Gastrocnemius medialis (tissue), 4 donors: ENCODE data around the gene HCN1. TPM values are rescaled to one million over a fixed set of nuclear protein-coding genes. Genes with fewer than 3 reads are reported as not detected.
A peak's percentile ranks its signal among the peaks of the same experiment; 100 is the strongest.
"Not testable (repeated sequence)": the region's sequence is repeated elsewhere in the genome, so short reads cannot be mapped to it uniquely, and the experiment has no call there.

Experiments used
- ATAC-seq, 2 donors: fragments of 150-250 bp; one replicate each; pipeline ENCODE4 v1.9.1; 2016
- DNase-seq, 2 donors: peaks; one replicate each; pipeline ENCODE4 v3.0.0-alpha.2; 2019
- H3K27ac ChIP-seq, 4 donors: fragments of 200-600 bp; sonication (generic); 1 replicate in 1 of 4; 2 replicates in 3 of 4; pipeline ENCODE4 v1.5.1; 2016 to 2018; ENCODE audit warnings: mild to moderate bottlenecking in 2 of 4, moderate library complexity in 1 of 4
- H3K27me3 ChIP-seq, 3 donors: fragments of 200-600 bp; sonication (generic) in 2 of 3; 1 replicate in 1 of 3; 2 replicates in 2 of 3; pipeline versions ENCODE4 v1.5.1 to v1.6.0; 2016 to 2019; ENCODE audit warnings: mild to moderate bottlenecking in 1 of 3, moderate library complexity in 1 of 3
- H3K36me3 ChIP-seq, 2 donors: fragments of 200-600 bp; sonication (generic) in 1 of 2; one replicate each; pipeline ENCODE4 v1.5.1; 2017 to 2018
- H3K4me1 ChIP-seq, 2 donors: fragments of 200-600 bp; sonication (generic) in 1 of 2; one replicate each; pipeline ENCODE4 v1.5.1; 2016 to 2017; ENCODE audit warnings: mild to moderate bottlenecking in 2 of 2
- H3K4me3 ChIP-seq, 4 donors: fragments of 200-600 bp; sonication (generic) in 3 of 4; 1 replicate in 1 of 4; 2 replicates in 3 of 4; pipeline ENCODE4 v1.5.1; 2016 to 2019; ENCODE audit warnings: mild to moderate bottlenecking in 2 of 4
- H3K9me3 ChIP-seq, 3 donors: fragments of 200-600 bp; sonication (generic) in 2 of 3; 1 replicate in 1 of 3; 2 replicates in 2 of 3; pipeline ENCODE4 v1.5.1; 2016 to 2019
- POLR2A ChIP-seq, 2 donors: fragments of 450-650 bp; IDR thresholded peaks; one replicate each; pipeline ENCODE4 v1.6.1; 2017; ENCODE audit warnings: antibody characterized with exemption in 2 of 2, mild to moderate bottlenecking in 2 of 2, moderate library complexity in 2 of 2
- in situ Hi-C, 4 donors: fragments of 200-750 bp; cut with MboI; loops; one replicate each; pipeline versions ENCODE4 v1.15.0 to v1.8.0; 2017; ENCODE audit warnings: low sequenced_read_pairs in 4 of 4
- intact Hi-C: fragments of 100-400 bp; cut with DNase I; formaldehyde crosslinking; loops from one replicate; pipeline ENCODE4 v1.15.1; 2023; ENCODE audit warnings: low total_unique reads
- total RNA-seq, 4 donors: library from RNA; depleted of rRNA; stranded (reverse); fragments of >200 nt; gene quantifications; one replicate each; pipeline versions ENCODE4 v1.1.0 to v1.2.3, GENCODE V29; 2016
- TF ChIP-seq, protein P1 (sequence below), 5 experiments: fragments of 450-650 bp in 3 of 5; fragments of 200-600 bp in 2 of 5; sonication (generic) in 2 of 5; IDR thresholded peaks in 4 of 5; conservative IDR thresholded peaks in 1 of 5; 1 replicate in 4 of 5; 2 replicates in 1 of 5; pipeline ENCODE4 v1.5.1; 2016 to 2019; ENCODE audit warnings: antibody characterized with exemption in 5 of 5, mild to moderate bottlenecking in 3 of 5, moderate library complexity in 3 of 5

The HCN1 gene
- total RNA-seq, 4 donors from 2014 or later, result 0.02 to 0.47 (median 0.20) TPM

DNA sequence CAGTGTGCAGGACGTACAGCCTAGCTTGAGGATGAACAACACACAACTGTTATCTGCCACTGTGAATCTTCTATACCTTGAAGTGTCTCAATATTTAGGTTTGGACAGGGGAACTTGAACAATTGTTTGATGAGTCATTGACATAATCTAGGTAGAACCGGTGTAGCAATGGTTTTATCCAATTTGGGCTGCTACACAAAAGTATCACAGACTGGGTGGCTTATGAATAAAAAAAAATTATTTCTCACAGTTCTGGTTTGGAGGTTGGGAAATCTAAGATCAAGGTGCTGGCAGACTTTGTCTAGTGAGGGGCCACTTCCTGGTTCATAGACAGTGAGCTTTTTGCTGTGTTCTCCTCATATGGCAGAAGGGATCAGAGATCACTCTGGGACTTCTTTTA lies 359.7 kb downstream of the HCN1 start:
- TF ChIP-seq, protein P1, sequence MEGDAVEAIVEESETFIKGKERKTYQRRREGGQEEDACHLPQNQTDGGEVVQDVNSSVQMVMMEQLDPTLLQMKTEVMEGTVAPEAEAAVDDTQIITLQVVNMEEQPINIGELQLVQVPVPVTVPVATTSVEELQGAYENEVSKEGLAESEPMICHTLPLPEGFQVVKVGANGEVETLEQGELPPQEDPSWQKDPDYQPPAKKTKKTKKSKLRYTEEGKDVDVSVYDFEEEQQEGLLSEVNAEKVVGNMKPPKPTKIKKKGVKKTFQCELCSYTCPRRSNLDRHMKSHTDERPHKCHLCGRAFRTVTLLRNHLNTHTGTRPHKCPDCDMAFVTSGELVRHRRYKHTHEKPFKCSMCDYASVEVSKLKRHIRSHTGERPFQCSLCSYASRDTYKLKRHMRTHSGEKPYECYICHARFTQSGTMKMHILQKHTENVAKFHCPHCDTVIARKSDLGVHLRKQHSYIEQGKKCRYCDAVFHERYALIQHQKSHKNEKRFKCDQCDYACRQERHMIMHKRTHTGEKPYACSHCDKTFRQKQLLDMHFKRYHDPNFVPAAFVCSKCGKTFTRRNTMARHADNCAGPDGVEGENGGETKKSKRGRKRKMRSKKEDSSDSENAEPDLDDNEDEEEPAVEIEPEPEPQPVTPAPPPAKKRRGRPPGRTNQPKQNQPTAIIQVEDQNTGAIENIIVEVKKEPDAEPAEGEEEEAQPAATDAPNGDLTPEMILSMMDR (IDR thresholded peaks at IDR 0.05 in 4 of 5, conservative IDR thresholded peaks at IDR 0.05 in 1 of 5), result no peak
- no peak for TF ChIP-seq POLR2A (IDR thresholded peaks at IDR 0.05)
- intact Hi-C loops, result loop anchor here (5.0 kb wide), 1 partner anchor 116 kb away; no protein-coding TSS in a partner anchor
- Histone ChIP-seq H3K27ac (no peak overlapping the region), H3K9me3 (no peaks in the 10 kb centered on the region), H3K4me3 (no peak overlapping the region), H3K27me3 (no peaks in the 10 kb centered on the region), H3K36me3 (no peaks in the 10 kb centered on the region), H3K4me1 (peaks cover 4 to 17% of the 10 kb centered on the region in 2 donors)
- ATAC-seq (no peak), DNase-seq (no peak)
- in situ Hi-C loops, result no loop called here

DNA sequence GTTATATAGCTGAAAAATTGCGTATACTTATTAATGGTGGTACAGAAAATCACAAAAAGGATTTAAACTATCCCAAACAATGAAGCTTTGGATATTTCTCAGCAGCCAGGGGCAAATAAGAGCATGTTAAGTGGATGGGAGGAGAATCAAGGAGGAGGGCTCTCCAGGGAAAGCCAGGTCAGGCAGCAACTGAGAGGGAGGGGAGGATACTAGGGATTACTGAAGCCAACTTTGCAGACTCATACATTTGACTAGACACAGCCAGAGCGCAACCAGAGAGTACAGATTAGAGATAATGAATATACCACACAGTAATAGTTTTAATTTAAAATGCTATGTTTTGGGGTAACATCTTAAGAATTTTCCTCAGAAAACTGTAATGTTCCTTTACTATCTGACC lies 360.2 kb downstream of the HCN1 start:
- Histone ChIP-seq H3K27me3 (no peaks in the 10 kb centered on the region), H3K36me3 (no peaks in the 10 kb centered on the region), H3K4me1 (peaks cover 4 to 17% of the 10 kb centered on the region in 2 donors), H3K27ac (peak overlapping the region in 3 of 4 donors; percentile 16 to 71 (median 69)), H3K4me3 (no peak overlapping the region), H3K9me3 (no peaks in the 10 kb centered on the region)
- intact Hi-C loops, result loop anchor here (5.0 kb wide), 1 partner anchor 116 kb away; no protein-coding TSS in a partner anchor
- in situ Hi-C loops, result no loop called here
- ATAC-seq (peak in 1 of 2 donors; percentile 26), DNase-seq (no peak)
- TF ChIP-seq, protein P1 (IDR thresholded peaks at IDR 0.05 in 4 of 5, conservative IDR thresholded peaks at IDR 0.05 in 1 of 5), result no peak
- no peak for TF ChIP-seq POLR2A (IDR thresholded peaks at IDR 0.05)

DNA sequence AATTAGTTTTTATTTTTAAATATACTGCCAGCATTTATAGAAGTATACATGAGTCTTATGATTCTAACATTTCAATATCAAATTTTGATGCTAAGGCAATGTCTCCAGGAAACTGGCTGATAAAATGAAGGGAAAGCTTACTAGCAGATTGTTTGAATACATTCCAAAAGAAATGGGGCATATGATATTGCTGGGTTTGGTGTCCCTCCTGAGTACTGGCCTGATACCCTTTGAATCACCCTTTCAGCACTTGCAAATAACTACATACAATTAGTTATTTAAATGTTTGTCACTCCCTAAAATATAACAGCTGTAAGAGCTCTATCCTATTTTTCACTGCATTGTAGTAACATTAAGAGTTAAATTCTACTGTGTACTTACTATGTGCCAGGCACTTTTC lies 360.8 kb downstream of the HCN1 start:
- in situ Hi-C loops, result no loop called here
- TF ChIP-seq, protein P1 (IDR thresholded peaks at IDR 0.05 in 4 of 5, conservative IDR thresholded peaks at IDR 0.05 in 1 of 5), result no peak
- no peak for TF ChIP-seq POLR2A (IDR thresholded peaks at IDR 0.05)
- no peaks in the 10 kb centered on the region for H3K27me3 ChIP-seq
- ATAC-seq (peak in 1 of 2 donors; percentile 25), DNase-seq (no peak)
- peak overlapping the region; percentile 67 to 80 (median 70) for H3K27ac ChIP-seq
- intact Hi-C loops, result loop anchor here (5.0 kb wide), 1 partner anchor 117 kb away; no protein-coding TSS in a partner anchor
- H3K4me3 ChIP-seq, result no peak overlapping the region
- no peaks in the 10 kb centered on the region for H3K9me3 ChIP-seq
- peaks cover 4 to 17% of the 10 kb centered on the region in 2 donors for H3K4me1 ChIP-seq
- H3K36me3 ChIP-seq, result no peaks in the 10 kb centered on the region

DNA sequence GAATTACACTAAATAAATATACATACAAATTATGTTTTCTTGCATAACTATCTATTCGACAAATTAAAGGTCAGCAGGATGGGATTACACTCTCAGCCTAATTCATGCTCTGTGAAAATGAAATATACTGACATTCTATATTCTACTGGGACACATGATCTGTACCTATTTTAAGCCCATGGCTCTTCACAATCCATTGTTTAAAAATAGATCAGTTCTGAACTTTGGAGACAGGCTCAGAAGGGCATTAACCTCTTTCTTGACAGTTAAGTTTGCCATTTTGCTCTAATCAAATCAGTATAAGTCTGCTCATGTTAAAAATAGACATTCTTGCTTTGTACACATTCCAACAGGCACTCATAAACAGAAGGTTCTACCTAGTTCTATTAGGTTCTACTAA lies 361.2 kb downstream of the HCN1 start:
- in situ Hi-C loops, result no loop called here
- intact Hi-C loops, result loop anchor here (5.0 kb wide), 1 partner anchor 117 kb away; no protein-coding TSS in a partner anchor
- Histone ChIP-seq H3K4me3 (no peak overlapping the region), H3K9me3 (no peaks in the 10 kb centered on the region), H3K27ac (peak overlapping the region; percentile 67 to 80 (median 70)), H3K36me3 (no peaks in the 10 kb centered on the region), H3K27me3 (no peaks in the 10 kb centered on the region), H3K4me1 (peaks cover 4 to 17% of the 10 kb centered on the region in 2 donors)
- ATAC-seq, result peak; percentile 98 to 99
- no peak for DNase-seq
- TF ChIP-seq, protein P1 (IDR thresholded peaks at IDR 0.05 in 4 of 5, conservative IDR thresholded peaks at IDR 0.05 in 1 of 5), result no peak
- no peak for TF ChIP-seq POLR2A (IDR thresholded peaks at IDR 0.05)

DNA sequence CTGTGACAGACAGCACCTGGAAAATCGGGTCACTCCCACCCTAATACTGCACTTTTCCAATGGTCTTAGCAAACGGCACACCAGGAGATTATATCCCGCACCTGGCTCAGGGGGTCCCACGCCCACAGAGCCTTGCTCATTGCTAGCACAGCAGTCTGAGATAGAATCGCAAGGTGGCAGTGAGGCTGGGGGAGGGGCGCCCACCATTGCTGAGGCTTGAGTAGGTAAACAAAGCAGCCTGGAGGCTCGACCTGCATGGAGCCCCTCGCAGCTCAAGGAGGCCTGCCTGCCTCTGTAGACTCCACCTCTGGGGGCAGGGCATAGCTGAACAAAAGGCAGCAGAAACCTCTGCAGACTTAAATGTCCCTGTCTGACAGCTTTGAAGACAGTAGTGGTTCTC lies 383.6 kb downstream of the HCN1 start:
- ATAC-seq, H3K36me3 ChIP-seq, H3K27ac ChIP-seq, H3K27me3 ChIP-seq, H3K9me3 ChIP-seq, DNase-seq, H3K4me3 ChIP-seq, intact Hi-C loops, H3K4me1 ChIP-seq, in situ Hi-C loops: not testable (repeated sequence)
